Endothelial cell of coronary artery (primary cell): ENCODE results near the gene ARHGDIG. TPM values are rescaled to one million over a fixed set of nuclear protein-coding genes. Genes with fewer than 3 reads are reported as not detected.

Experiments
- total RNA-seq: library from RNA; depleted of rRNA; stranded (reverse); fragments of >200 nt; gene quantifications from 2 replicates; pipeline ENCODE4 v1.2.3, GENCODE V29; 2014

Gene ARHGDIG
- total RNA-seq = 3.5 and 7.3 TPM in 2 replicates

DNA sequence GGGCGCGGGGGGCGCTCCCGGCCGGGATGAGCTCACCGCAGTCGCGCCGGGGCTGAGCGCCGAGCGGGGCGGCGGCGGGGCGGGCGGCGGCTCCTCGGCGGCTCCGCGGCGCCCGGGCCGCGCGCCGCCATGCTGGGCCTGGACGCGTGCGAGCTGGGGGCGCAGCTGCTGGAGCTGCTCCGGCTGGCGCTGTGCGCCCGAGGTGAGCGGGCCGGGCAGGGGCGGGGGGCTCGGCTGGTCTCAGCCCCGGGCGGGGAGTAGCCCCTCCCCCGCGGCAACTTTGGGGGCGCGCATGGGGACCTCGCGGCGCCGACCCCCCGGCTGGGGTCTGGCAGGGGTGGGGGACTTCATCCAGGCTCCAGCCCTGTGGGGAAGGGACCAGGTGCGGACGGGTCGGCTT lies at the start of gene ARHGDIG:
TSS of gene ARHGDIG (plus strand) at position 40 of the 400 bp plus-strand sequence. CDS start at position 130, 90 bp downstream.

DNA sequence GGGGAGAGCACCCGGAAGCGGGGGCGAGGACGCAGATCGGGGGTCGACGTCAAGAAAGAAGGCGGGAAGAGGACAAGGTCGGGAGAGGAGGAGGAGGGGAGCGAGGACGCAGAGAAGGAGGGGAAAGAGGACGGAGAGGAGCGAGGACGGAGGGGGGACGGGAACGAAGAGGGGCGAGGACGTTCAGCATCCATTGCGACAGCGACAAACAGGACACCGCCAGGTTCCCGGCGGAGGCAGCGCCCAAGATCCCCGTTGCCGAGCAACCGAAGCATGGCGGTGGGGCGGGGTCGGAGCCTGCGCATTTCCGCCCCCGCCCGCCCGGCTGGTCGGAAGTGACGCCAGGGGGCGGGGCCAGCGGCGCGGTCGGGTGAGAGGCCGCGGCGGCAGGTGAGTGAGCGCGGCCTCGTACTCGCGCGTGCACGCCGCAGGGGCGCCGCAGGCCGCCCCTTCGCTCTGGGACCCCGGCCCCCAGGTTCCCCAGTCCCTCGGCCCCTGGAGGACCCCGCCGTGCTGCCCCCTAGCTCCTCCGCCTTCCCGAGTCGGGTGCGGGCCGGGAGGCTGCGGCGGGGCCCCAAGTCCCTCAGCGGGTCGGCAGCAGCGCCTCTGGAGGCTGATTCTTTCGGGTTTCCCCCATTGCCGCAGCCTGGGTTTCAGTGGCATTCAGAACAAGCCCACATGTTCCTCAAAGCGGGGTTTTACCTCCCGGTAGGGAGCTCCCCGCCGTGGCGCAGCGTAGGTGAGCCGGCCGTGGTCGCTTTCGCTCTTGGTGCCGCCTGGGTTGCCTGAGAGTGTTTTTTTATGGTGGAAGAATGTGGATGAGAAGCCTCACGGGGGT lies 45.7 kb upstream of the ARHGDIG start, which contains the start of gene FAM234A:
TSS of gene FAM234A (plus strand) at position 354 of the 838 bp plus-strand sequence. CDS start 19,593 bp downstream, outside the sequence.

DNA sequence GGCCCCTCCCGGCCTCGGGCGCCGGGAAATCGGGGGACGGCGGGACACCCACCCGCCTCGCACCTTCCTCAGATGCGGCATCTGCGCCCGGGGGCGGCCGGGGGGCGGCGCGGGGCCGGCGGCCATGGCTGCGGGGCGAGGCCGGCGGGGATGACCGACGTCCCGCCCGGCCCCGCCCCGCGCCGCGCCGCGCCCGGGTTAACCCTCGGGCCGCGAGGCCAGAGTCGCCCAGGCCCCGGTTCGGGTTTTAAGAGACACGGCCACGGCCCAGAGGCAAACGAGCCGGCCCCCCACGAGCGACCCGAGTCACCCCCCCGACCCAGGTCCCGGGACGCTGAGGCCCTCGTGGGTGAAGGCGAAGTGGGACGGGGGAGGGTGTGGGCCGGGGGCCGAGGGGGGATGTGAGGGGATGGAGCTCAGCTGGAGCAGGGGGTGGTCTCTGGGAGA lies 4.6 kb upstream of the ARHGDIG start, which contains the start of gene RGS11:
TSS of gene RGS11 (minus strand) at position 159 of the 447 bp plus-strand sequence. CDS start at position 126, 33 bp downstream.

DNA sequence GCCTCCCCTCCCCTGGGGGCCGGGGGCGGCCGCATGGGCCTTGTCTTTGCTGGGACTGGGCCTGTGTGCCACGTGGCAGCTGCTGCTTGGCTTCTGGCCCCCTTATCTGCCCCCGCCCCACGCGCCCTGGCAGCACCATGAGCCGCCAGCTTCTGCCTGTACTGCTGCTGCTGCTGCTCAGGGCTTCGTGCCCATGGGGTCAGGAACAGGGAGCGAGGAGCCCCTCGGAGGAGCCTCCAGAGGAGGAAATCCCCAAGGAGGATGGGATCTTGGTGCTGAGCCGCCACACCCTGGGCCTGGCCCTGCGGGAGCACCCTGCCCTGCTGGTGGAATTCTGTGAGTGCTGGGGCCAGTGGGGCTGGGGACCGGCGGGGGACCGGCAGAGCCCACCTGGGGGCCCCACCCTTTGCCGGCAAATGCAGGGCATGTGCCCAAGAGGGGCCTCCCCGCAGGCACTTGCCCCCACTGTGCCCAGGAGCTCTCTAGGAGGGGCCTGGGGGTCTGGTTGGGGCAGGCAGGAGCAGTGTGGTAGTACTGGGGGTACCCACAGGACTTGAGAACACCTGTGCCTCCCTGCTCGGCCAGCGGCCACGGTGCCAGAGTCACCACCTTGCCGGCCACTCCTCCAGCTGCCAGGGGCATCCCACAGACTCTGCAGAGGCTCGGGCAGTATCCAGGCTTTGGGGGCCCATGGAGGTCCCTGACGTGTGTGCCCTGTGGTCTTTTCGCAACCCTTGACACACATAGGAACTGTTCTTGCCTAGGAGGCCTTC lies 2.8 kb downstream of the ARHGDIG start, which contains the start of gene PDIA2:
TSS of gene PDIA2 (plus strand) at position 132 of the 773 bp plus-strand sequence. CDS start at position 138, 6 bp downstream.

Other genes with a start within 250 kb of the ARHGDIG start
- gene POLR3K, start 227.0 kb upstream of the ARHGDIG start, total RNA-seq = 7.0 and 10.3 TPM in 2 replicates
- 21.6 and 45.2 TPM in 2 replicates for gene SNRNP25, start 226.8 kb upstream of the ARHGDIG start, total RNA-seq
- 20.6 and 36.4 TPM in 2 replicates for gene RHBDF1, start 208.0 kb upstream of the ARHGDIG start, total RNA-seq
- 138 and 165 TPM in 2 replicates for gene MPG, start 202.4 kb upstream of the ARHGDIG start, total RNA-seq
- 5.5 and 7.8 TPM in 2 replicates for gene NPRL3, start 141.9 kb upstream of the ARHGDIG start, total RNA-seq
- not detected in 2 replicates for gene HBZ, start 127.9 kb upstream of the ARHGDIG start, total RNA-seq
- gene HBM, start 114.6 kb upstream of the ARHGDIG start, total RNA-seq = not detected in 2 replicates
- not detected in 2 replicates for gene HBA2, start 107.7 kb upstream of the ARHGDIG start, total RNA-seq
- not detected in 2 replicates for gene HBA1, start 103.9 kb upstream of the ARHGDIG start, total RNA-seq
- gene HBQ1, start 100.1 kb upstream of the ARHGDIG start, total RNA-seq = 0.38 and 1.1 TPM in 2 replicates
- 37.3 and 42.9 TPM in 2 replicates for gene LUC7L, start 51.1 kb upstream of the ARHGDIG start, total RNA-seq
- gene FAM234A, start 45.8 kb upstream of the ARHGDIG start, total RNA-seq = 28.8 and 53.4 TPM in 2 replicates
- gene RGS11, start 4.6 kb upstream of the ARHGDIG start, total RNA-seq = 1.6 and 1.9 TPM in 2 replicates
- gene PDIA2, start 2.6 kb downstream of the ARHGDIG start, total RNA-seq = 0.09 and 0.28 TPM in 2 replicates
- gene AXIN1, start 72.1 kb downstream of the ARHGDIG start, total RNA-seq = 17.5 and 25.8 TPM in 2 replicates
- 85.7 and 112 TPM in 2 replicates for gene MRPL28, start 89.9 kb downstream of the ARHGDIG start, total RNA-seq
- 96.7 and 101 TPM in 2 replicates for gene PGAP6, start 101.4 kb downstream of the ARHGDIG start, total RNA-seq
- 73.7 and 84.4 TPM in 2 replicates for gene NME4, start 116.6 kb downstream of the ARHGDIG start, total RNA-seq
- gene DECR2, start 121.3 kb downstream of the ARHGDIG start, total RNA-seq = 8.1 and 8.8 TPM in 2 replicates
- 24.6 and 32.8 TPM in 2 replicates for gene RAB11FIP3, start 145.1 kb downstream of the ARHGDIG start, total RNA-seq
- 26.4 and 38.9 TPM in 2 replicates for gene CAPN15, start 247.1 kb downstream of the ARHGDIG start, total RNA-seq